Erythroblast (primary cell): ENCODE measurements around the gene CLDN10.

Experiments used
- GATA1 ChIP-seq: IDR thresholded peaks from 2 replicates; pipeline ENCODE4 v1.6.1; 2011; ENCODE audit warnings: low read depth, mild to moderate bottlenecking, control low read depth, low read length, moderate library complexity
- POLR2A ChIP-seq: IDR thresholded peaks from 2 replicates; pipeline ENCODE4 v1.6.1; 2011; ENCODE audit warnings: mild to moderate bottlenecking, low read length

- TF ChIP-seq POLR2A (no peak), GATA1 (no peak)
These were observed 44.5 kb upstream of the CLDN10 start for GRCh38 chr13:95507991-95508390.
